ENCODE results near the gene FZD1. TPM values are rescaled to one million over a fixed set of nuclear protein-coding genes. Genes with fewer than 3 reads are reported as not detected.

The FZD1 gene
- total and polyA plus RNA-seq, 2 experiments from 2014 or later: 7.3 to 9.9 TPM

DNA sequence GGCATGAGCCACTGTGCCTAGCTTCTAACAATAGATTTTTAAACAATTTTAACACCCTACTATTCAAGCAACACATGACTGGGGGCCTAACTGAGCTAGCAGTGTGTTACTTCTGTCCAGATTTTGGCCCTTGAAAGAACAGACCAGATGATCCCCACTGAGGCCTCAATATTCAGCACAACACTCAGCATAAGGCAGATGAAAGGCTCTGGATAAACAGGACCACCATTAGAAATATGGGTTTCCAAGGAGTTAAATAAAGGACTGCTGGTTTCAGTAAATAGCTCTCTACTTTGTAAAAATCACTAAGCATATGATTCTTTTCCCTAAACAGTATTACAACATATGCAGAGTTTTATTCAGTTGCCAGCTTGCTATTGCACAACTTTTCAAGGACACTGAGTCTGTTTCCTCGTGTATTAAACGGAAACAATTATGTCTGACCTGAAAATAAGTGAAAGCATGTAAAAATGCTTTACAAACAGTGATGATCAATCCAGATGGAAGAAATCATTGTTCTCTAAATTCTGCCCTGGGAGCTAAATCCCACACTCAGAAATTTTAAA, 23.8 kb upstream of the FZD1 start:
- no peak for DNase-seq (ENCODE audit: low spot score)
- WGBS (ENCODE audit: low lambda C conversion rate, missing lambda C conversion rate): 38% methylated on average over 2 of the region's 2 CpGs
- Histone ChIP-seq H3K9me3 (ENCODE audit: low read depth) (no peaks in the 10 kb centered on the region), H3K9me2 (replicated peaks; ENCODE audit: insufficient read depth) (no peaks in the 10 kb centered on the region), H3K4me2 (no peak overlapping the region), H3K27ac (peak overlapping the region; percentile 10), H3K4me3 (no peak overlapping the region), H3K27me3 (no peaks in the 10 kb centered on the region), H4K20me1 (ENCODE audit: insufficient read depth, poor library complexity, severe bottlenecking) (no peaks in the 10 kb centered on the region), H3K79me2 (no peaks in the 10 kb centered on the region), H3K4me1 (ENCODE audit: insufficient read depth) (peaks cover 22% of the 10 kb centered on the region), H3K36me3 (replicated peaks; ENCODE audit: insufficient read depth, low read depth) (no peaks in the 10 kb centered on the region), H2AFZ (no peak overlapping the region)
- no peak for TF ChIP-seq EZH2 (IDR thresholded peaks at IDR 0.05; ENCODE audit: borderline replicate concordance)
- no peak for TF ChIP-seq EZH2phosphoT487 (IDR thresholded peaks at IDR 0.05; ENCODE audit: low read depth, severe bottlenecking, unreplicated experiment)
- TF ChIP-seq, protein P1, sequence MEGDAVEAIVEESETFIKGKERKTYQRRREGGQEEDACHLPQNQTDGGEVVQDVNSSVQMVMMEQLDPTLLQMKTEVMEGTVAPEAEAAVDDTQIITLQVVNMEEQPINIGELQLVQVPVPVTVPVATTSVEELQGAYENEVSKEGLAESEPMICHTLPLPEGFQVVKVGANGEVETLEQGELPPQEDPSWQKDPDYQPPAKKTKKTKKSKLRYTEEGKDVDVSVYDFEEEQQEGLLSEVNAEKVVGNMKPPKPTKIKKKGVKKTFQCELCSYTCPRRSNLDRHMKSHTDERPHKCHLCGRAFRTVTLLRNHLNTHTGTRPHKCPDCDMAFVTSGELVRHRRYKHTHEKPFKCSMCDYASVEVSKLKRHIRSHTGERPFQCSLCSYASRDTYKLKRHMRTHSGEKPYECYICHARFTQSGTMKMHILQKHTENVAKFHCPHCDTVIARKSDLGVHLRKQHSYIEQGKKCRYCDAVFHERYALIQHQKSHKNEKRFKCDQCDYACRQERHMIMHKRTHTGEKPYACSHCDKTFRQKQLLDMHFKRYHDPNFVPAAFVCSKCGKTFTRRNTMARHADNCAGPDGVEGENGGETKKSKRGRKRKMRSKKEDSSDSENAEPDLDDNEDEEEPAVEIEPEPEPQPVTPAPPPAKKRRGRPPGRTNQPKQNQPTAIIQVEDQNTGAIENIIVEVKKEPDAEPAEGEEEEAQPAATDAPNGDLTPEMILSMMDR (IDR thresholded peaks at IDR 0.05; ENCODE audit: poor library complexity): no peak

DNA sequence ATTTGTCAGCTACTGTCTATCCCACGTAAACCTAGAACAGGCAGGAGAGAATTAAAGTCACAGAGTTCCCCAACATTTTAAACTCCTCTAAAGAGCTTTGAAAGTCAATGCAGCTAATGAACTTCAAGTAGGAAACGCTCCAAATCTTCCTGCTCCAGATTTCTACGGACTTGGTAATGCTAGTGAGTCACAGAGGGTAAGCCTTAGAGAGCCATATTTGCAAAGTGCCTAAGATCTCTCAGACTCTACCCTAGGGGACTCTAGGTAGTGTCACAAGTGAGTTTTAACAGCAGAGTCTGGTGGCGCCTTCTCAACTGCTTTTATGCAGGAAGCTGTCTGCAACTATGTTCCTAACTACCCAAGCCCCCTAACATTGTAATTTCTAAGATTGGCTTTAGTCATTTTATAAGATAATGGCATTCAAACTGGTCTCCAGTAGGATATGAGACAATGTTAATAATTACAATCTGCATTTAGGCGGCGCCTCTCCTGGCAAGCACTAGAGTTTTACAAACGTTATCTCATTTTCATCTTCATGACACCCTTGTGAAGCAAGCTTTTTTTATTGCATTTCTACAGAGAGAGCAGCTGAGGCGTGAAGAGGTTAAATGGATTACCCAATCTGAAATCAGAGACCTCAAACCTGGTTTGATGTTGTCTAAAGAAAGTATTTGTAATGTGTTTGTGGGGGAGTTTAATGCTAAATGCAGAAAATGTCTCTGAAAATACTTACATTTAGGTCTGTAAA, 22.0 kb upstream of the FZD1 start:
- TF ChIP-seq EZH2 (IDR thresholded peaks at IDR 0.05; ENCODE audit: borderline replicate concordance) (no peak), EZH2phosphoT487 (IDR thresholded peaks at IDR 0.05; ENCODE audit: low read depth, severe bottlenecking, unreplicated experiment) (no peak)
- TF ChIP-seq, protein P1 (IDR thresholded peaks at IDR 0.05; ENCODE audit: poor library complexity): no peak
- H3K27ac ChIP-seq: no peak overlapping the region
- WGBS (ENCODE audit: low lambda C conversion rate, missing lambda C conversion rate): 75% methylated on average over 8 of the region's 8 CpGs

DNA sequence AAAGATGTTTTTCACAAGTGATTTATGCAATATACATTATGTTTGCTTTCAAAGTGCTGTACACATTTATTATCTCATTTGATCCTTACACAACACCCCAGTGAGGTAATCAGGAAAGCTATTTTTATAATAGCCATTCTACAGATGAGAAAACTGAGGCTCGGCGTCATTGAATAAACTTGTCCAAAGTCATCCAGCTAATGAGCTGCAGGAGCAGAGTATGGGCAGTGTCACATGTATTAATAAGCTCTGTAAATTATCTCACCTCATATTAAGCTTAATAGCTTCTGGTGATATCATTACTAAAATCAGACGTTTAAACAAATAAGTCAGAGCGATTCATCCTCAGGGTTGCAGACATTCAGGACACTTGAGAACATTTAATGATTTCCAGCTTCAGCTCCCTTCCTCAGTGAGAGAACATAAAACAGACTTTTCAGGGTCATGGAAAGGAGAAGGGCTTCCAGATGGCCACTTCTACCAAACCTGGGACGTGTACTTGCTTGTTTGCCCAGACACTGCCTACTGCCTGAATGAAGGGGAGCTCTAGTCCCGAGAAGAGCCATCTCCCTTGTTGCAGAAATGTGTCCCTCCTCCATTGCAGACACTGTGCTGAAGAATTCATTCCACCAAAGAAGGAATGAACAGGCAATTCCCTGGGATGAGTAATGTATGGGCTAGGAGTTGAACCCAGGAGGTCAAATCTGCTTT, 20.5 kb upstream of the FZD1 start:
- Histone ChIP-seq H3K36me3 (replicated peaks; ENCODE audit: insufficient read depth, low read depth) (no peaks in the 10 kb centered on the region), H2AFZ (no peak overlapping the region), H3K4me2 (no peak overlapping the region), H3K4me3 (no peak overlapping the region), H3K79me2 (no peaks in the 10 kb centered on the region), H3K4me1 (ENCODE audit: insufficient read depth) (peaks cover 22% of the 10 kb centered on the region), H3K27me3 (no peaks in the 10 kb centered on the region), H3K9me2 (replicated peaks; ENCODE audit: insufficient read depth) (no peaks in the 10 kb centered on the region), H3K9me3 (ENCODE audit: low read depth) (no peaks in the 10 kb centered on the region), H3K27ac (no peak overlapping the region), H4K20me1 (ENCODE audit: insufficient read depth, poor library complexity, severe bottlenecking) (no peaks in the 10 kb centered on the region)
- TF ChIP-seq EZH2 (IDR thresholded peaks at IDR 0.05; ENCODE audit: borderline replicate concordance) (no peak), EZH2phosphoT487 (IDR thresholded peaks at IDR 0.05; ENCODE audit: low read depth, severe bottlenecking, unreplicated experiment) (no peak)
- TF ChIP-seq, protein P1 (IDR thresholded peaks at IDR 0.05; ENCODE audit: poor library complexity): no peak
- 67% methylated on average over 6 of the region's 6 CpGs for WGBS (ENCODE audit: low lambda C conversion rate, missing lambda C conversion rate)
- DNase-seq (ENCODE audit: low spot score): no peak

More for the DNA sequence above, 22.0 kb upstream of the FZD1 start:
- Histone ChIP-seq H3K4me3 (no peak overlapping the region), H3K27me3 (no peaks in the 10 kb centered on the region), H3K4me1 (ENCODE audit: insufficient read depth) (peaks cover 22% of the 10 kb centered on the region), H3K79me2 (no peaks in the 10 kb centered on the region), H4K20me1 (ENCODE audit: insufficient read depth, poor library complexity, severe bottlenecking) (no peaks in the 10 kb centered on the region), H3K36me3 (replicated peaks; ENCODE audit: insufficient read depth, low read depth) (no peaks in the 10 kb centered on the region), H3K4me2 (no peak overlapping the region), H3K9me3 (ENCODE audit: low read depth) (no peaks in the 10 kb centered on the region), H2AFZ (no peak overlapping the region), H3K9me2 (replicated peaks; ENCODE audit: insufficient read depth) (no peaks in the 10 kb centered on the region)
- no peak for DNase-seq (ENCODE audit: low spot score)
